Amygdala (tissue), 56 donors: ENCODE results near the gene IQUB.

ENCODE experiments used
- DNase-seq, 56 donors: peaks; one replicate each; lab custom pipeline; 2025; lab: John Stamatoyannopoulos, UW

The IQUB gene

GRCh38 chr7:123425246-123425645 lies 109.1 kb downstream of the IQUB start:
- no peak for DNase-seq

GRCh38 chr7:123424463-123424862 lies 109.9 kb downstream of the IQUB start:
- no peak for DNase-seq

GRCh38 chr7:123423622-123424021 lies 110.8 kb downstream of the IQUB start:
- DNase-seq: no peak

GRCh38 chr7:123417580-123417979 lies 116.8 kb downstream of the IQUB start:
- no peak for DNase-seq

- DNase-seq: no peak
Measured at GRCh38 chr7:123415625-123416024, 118.8 kb downstream of the IQUB start.

- DNase-seq: no peak
Measured at GRCh38 chr7:123410273-123410904, 124.0 kb downstream of the IQUB start.

GRCh38 chr7:123407951-123408350 lies 126.4 kb downstream of the IQUB start:
- peak in 1 of 56 donors; percentile 6 for DNase-seq
